Chondrocyte (in vitro differentiated cells): ENCODE results near the gene STC2. TPM values are rescaled to one million over a fixed set of nuclear protein-coding genes. Genes with fewer than 3 reads are reported as not detected.

Experiments
- DNase-seq: peaks from one replicate; pipeline ENCODE4 v3.0.0; 2021; ENCODE audit warnings: mixed read lengths, low spot score
- H3K27ac Mint-ChIP-seq: one replicate; pipeline ENCODE4 v1.8.0; 2021; ENCODE audit warnings: mild to moderate bottlenecking, moderate library complexity, mixed read lengths; ENCODE audit not compliant: unreplicated experiment
- H3K27me3 Mint-ChIP-seq: 2 replicates; pipeline ENCODE4 v1.8.0; 2021; ENCODE audit warnings: low read depth, mixed read lengths
- H3K36me3 Mint-ChIP-seq: 2 replicates; pipeline ENCODE4 v1.8.0; 2021; ENCODE audit warnings: low read depth, mixed read lengths
- H3K4me1 Mint-ChIP-seq: 2 replicates; pipeline ENCODE4 v1.8.0; 2021; ENCODE audit warnings: low read depth, mild to moderate bottlenecking, mixed read lengths
- H3K4me3 Mint-ChIP-seq: one replicate; pipeline ENCODE4 v1.8.0; 2021; ENCODE audit warnings: mild to moderate bottlenecking, moderate library complexity, mixed read lengths; ENCODE audit not compliant: unreplicated experiment
- H3K9me3 Mint-ChIP-seq: 2 replicates; pipeline ENCODE4 v1.8.0; 2021; ENCODE audit warnings: low read depth, mixed read lengths
- total RNA-seq: library from RNA; stranded (reverse); gene quantifications from 3 replicates; pipeline ENCODE4 v1.2.1, GENCODE V29; 2021
- TF ChIP-seq, protein P1 (sequence below): fragments of 200-600 bp; sonication (generic); IDR thresholded peaks from 2 replicates; pipeline ENCODE4 v1.5.0; 2021; ENCODE audit warnings: antibody characterized with exemption, mild to moderate bottlenecking, moderate library complexity

STC2 gene
- total RNA-seq, 1 donor from 2014 or later: 1,121 TPM

GRCh38 chr5:173318330-173318729, 9.9 kb downstream of the STC2 start:
- TF ChIP-seq, protein P1, sequence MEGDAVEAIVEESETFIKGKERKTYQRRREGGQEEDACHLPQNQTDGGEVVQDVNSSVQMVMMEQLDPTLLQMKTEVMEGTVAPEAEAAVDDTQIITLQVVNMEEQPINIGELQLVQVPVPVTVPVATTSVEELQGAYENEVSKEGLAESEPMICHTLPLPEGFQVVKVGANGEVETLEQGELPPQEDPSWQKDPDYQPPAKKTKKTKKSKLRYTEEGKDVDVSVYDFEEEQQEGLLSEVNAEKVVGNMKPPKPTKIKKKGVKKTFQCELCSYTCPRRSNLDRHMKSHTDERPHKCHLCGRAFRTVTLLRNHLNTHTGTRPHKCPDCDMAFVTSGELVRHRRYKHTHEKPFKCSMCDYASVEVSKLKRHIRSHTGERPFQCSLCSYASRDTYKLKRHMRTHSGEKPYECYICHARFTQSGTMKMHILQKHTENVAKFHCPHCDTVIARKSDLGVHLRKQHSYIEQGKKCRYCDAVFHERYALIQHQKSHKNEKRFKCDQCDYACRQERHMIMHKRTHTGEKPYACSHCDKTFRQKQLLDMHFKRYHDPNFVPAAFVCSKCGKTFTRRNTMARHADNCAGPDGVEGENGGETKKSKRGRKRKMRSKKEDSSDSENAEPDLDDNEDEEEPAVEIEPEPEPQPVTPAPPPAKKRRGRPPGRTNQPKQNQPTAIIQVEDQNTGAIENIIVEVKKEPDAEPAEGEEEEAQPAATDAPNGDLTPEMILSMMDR: no peak
- Mint-ChIP-seq H3K4me1 (peaks cover 98% of the 10 kb centered on the region), H3K36me3 (peaks cover 67% of the 10 kb centered on the region), H3K27ac (peak overlapping the region; percentile 100), H3K9me3 (no peaks in the 10 kb centered on the region), H3K4me3 (peak overlapping the region; percentile 48), H3K27me3 (no peaks in the 10 kb centered on the region)
- DNase-seq: no peak

DNA sequence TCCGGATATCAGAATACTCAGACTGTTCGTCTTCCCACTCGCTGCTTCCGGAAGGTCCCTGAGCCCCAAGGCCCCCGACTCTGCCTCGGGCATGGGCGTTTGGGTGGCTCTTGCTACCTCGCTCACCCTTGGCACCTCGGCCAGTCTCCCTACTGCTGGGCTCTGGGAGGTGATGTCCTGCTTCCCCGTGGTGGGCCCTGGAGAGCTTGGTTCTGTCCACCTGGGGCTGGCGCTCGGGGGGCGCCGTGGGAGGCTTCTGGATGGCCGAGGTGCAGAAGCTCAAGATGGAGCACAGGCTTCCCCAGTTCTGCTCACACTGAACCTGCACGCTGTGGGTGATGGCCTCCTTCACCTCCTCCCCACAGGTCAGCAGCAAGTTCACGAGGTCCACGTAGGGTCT, 10.4 kb downstream of the STC2 start:
- Mint-ChIP-seq H3K4me1 (peaks cover 98% of the 10 kb centered on the region), H3K27ac (peak overlapping the region; percentile 100), H3K4me3 (peak overlapping the region; percentile 48), H3K36me3 (peaks cover 62% of the 10 kb centered on the region), H3K9me3 (no peaks in the 10 kb centered on the region), H3K27me3 (no peaks in the 10 kb centered on the region)
- TF ChIP-seq, protein P1: no peak
- DNase-seq: peak; percentile 94

- no peaks in the 10 kb centered on the region for H3K9me3 Mint-ChIP-seq
Measured at GRCh38 chr5:173317091-173317730, 11.0 kb downstream of the STC2 start.

DNA sequence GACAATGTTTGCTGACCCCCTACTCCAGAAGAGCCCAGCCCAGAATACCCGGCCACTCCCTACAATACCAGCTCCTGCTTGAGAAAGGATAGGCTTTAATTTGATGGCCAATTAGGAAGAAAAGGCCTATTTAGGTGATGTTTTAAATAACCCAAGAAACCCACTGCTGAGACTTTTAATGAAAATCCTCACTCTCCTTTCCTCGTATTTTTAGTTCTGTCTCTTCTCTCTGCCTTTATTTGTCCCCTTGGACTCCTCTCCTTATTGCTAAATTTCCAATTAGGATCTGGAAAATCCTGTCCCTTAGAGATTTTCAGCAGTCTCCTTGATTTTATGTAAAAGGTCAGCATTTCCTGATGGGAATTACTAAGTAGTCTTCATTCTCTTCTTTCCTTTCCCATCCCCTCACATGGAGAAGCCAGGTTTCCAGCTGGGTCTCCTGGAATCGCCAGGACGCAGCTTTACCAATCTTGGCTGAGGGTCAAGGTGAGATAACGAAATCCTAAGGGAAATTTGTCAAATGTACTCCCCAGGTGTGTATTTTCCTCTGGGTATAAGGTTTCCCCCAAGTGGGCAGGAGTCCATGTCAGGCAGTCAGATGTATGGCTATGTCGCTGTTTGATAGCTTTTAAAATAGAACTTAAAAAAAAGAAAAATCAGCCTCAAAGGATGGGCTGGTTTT, 11.7 kb downstream of the STC2 start:
- DNase-seq: no peak
- Mint-ChIP-seq H3K27me3 (no peaks in the 10 kb centered on the region), H3K4me1 (peaks cover 98% of the 10 kb centered on the region), H3K36me3 (peaks cover 50% of the 10 kb centered on the region), H3K27ac (peak overlapping the region; percentile 100), H3K4me3 (peak overlapping the region; percentile 41), H3K9me3 (no peaks in the 10 kb centered on the region)
- TF ChIP-seq, protein P1: no peak

More at GRCh38 chr5:173317091-173317730, 11.0 kb downstream of the STC2 start:
- peak; percentile 84 for DNase-seq
- peak overlapping the region; percentile 100 for H3K27ac Mint-ChIP-seq
- H3K4me1 Mint-ChIP-seq: peaks cover 98% of the 10 kb centered on the region
- H3K4me3 Mint-ChIP-seq: peak overlapping the region; percentile 48
- TF ChIP-seq, protein P1: no peak
- H3K27me3 Mint-ChIP-seq: no peaks in the 10 kb centered on the region
- H3K36me3 Mint-ChIP-seq: peaks cover 56% of the 10 kb centered on the region

GRCh38 chr5:173315495-173316338, 12.5 kb downstream of the STC2 start:
- Mint-ChIP-seq H3K4me3 (peak overlapping the region; percentile 41), H3K9me3 (no peaks in the 10 kb centered on the region), H3K27ac (peak overlapping the region; percentile 100), H3K27me3 (no peaks in the 10 kb centered on the region), H3K4me1 (peaks cover 98% of the 10 kb centered on the region), H3K36me3 (peaks cover 43% of the 10 kb centered on the region)
- no peak for DNase-seq
- TF ChIP-seq, protein P1: no peak
